ENCODE results near the gene ATP5PD.
A peak's percentile ranks its signal among the peaks of the same experiment; 100 is the strongest.

DNA sequence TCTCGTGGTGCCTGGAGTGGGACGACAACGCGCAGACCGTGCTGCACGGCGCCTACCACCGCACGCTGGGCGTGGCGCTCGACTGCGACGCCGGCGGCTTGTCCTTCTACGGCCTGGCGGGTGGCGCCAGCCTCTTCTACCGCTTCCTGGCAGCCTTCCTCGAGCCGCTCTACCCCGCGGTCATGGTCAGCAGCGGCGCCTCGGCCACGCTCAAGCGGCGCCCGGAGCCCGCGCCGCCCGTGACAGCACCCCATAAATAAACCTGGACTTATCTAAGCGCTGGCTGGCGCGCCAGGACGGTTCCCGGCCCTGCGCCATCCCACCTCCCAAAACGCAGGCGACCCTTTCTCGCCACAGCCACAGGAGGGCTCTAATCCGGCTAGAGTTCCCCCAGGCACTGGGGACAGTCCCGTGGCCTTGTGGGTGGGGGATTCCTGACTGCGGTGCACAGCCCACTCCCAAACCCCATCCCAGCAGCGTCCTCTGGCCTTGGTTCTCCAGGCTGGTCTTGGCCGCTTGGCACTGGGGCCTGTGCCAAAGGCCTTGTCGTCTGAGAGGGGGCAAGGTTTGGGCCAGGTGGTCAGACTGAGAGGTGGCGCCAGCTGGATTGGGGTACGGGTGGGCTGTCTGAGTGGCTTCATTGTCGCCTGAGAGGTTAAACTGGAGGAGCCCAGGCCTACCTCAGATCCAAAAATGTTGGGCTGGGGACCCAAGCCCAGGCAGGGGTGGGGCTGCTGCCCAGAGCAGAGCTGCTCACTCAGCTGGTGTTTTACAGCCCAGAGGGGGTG lies 30.9 kb upstream of the ATP5PD start:
- TF ChIP-seq, protein P1, sequence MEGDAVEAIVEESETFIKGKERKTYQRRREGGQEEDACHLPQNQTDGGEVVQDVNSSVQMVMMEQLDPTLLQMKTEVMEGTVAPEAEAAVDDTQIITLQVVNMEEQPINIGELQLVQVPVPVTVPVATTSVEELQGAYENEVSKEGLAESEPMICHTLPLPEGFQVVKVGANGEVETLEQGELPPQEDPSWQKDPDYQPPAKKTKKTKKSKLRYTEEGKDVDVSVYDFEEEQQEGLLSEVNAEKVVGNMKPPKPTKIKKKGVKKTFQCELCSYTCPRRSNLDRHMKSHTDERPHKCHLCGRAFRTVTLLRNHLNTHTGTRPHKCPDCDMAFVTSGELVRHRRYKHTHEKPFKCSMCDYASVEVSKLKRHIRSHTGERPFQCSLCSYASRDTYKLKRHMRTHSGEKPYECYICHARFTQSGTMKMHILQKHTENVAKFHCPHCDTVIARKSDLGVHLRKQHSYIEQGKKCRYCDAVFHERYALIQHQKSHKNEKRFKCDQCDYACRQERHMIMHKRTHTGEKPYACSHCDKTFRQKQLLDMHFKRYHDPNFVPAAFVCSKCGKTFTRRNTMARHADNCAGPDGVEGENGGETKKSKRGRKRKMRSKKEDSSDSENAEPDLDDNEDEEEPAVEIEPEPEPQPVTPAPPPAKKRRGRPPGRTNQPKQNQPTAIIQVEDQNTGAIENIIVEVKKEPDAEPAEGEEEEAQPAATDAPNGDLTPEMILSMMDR (IDR thresholded peaks at IDR 0.05): peak in 1 of 3 donors; percentile 6
- TF ChIP-seq POLR2A (IDR thresholded peaks at IDR 0.05): no peak

Data from breast epithelium (tissue), 3 donors.